DMS53 (cell line): ENCODE measurements around the gene MS4A10.
"Not testable (repeated sequence)": the region's sequence is repeated elsewhere in the genome, so short reads cannot be mapped to it uniquely, and the experiment has no call there.

ENCODE experiments used
- DNase-seq: peaks from one replicate; lab custom pipeline; 2025; lab: John Stamatoyannopoulos, UW

MS4A10 gene

DNA sequence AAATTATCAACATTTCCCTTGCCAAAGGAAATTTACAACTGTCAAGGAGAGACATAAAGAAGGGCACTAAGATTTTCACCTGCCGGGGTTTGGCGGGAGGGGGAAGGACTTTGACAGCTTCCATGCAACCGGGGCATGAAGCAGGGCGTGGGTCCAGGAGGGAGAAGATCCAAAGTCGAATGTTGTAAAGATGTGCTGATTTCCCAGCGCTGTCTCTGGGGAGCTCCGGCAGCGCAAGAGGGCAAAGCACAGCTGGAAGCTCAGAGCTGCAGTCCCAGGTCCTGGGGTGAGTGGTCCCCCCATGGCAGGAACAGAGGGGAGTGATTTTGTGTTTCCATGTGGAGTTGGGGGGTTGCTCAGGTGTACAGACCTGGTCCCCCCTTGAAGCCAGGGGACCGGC lies at the start of gene MS4A10:
MS4A10 (plus strand) TSS at position 198 of the 400 bp plus-strand sequence. CDS start 5,003 bp downstream, outside the sequence.
- DNase-seq, result no peak

DNA sequence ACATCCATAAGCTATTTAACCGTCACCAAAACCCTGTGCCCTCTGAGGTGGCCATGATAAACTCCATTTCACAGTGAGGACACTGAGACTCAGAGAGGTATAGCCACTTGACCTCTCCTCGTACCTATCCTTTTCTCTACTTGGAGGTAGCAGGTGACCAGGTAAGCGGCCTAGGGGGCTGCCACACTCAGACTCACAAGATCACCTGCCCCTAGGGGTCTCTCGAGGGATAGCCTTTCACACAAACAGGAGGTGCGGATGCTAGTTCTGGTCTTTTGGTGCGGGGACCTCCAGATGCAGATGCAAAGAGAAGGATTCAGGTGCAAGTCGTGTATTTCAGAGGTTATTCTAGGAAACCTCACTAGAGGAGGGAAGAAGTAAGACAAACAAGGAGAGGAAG lies 46.0 kb upstream of the MS4A10 start:
- DNase-seq, result no peak

- peak; percentile 49 for DNase-seq
These were observed 44.6 kb upstream of the MS4A10 start for GRCh38 chr11:60740573-60740972.

DNA sequence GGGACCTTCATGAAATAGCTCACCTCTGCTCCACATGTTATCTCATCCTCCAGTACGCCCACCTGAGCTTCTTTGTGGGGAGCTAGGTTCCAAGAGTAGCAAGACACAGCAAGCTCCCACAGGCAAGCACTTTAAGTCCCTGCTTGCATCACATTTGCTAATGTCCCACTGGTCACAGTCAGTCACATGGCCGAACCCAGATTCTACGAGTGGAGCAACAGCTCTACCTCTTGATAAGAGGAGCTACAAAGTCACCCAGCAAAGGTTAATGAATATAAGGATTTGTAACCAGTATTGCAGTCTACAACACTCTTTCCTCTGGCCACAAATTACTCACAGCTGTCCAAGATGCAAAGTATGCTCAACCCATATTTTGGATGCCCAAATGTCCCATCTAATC lies 43.7 kb upstream of the MS4A10 start:
- DNase-seq, result no peak

DNA sequence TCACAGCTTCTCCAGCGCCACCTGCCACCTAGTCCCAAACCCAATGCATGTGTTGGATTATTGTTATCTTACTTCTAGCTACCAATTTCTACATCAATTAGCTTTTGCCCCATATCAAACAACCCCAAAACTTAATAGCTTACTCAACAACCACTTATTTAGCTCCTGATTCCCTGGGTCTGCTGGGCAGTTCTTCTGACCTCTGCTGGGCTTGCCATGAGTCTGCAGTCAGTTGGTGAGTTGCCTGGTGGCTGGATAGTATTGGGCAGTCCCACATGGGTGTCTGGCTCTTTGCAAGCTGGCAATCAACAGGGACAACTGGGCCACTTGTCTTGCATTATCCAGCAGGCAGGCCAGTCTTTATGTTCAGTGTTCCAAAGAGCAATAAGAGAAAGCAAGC lies 42.1 kb upstream of the MS4A10 start:
- DNase-seq, result no peak

DNA sequence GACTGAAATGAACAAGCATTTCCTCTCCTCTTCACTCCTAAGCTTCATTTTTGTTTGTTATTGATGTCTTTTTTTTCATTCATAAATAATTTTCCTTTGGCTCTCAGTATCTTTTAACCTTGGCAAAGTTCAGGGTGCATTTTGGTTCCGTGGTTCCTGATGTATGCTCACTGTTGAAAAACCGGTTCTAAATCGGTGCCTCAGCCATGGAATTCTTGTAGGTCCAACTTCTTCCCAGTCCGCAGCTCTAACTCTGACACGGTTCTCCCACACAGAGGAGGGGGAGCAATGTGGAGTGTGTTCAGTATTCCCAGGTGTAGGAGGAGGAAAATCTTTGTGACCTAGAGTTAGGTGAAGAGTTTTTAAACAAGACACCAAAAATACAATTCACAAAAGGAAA lies 41.0 kb upstream of the MS4A10 start:
- no peak for DNase-seq

DNA sequence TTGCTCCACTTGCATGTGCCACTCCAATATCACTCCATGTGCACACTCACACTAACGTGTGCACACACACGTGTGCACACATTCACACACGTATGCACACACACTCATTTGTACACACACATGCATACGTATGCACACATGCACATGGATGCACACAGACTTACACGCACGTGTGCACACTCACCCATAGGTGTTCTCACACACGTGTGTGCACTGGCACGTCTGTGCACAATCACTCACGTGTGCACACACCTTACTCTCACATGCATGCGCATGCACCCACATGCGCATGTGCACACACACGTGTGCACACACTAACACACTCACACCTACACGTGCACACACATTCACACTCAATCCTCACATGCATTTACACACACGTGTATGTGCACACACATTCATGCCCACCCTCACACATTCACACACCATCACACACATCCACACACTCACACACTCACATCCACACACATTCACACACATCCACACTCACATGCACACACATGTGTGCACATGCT lies 37.7 kb upstream of the MS4A10 start:
- DNase-seq, result no peak

DNA sequence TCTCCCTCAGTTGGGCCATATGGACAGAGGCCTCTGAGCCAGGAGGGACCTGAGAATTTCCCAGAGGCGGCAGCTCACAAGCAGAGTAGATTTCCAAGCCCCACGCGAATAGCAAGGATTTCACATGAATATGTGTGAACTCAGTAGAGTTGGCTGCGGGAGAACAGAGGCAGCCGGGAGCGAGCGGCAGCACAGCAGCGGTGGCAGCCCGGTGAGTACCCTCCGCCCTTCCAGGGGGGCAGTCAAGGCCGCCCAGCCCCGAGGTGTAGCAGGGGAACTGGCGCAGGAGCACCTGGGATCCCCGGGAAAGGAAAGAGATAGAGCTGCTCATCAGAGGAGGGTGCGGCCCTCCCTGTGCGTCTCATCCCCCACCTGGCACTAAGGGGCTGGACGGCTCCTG lies 36.9 kb upstream of the MS4A10 start:
- no peak for DNase-seq

GRCh38 chr11:60748821-60749220 lies 36.3 kb upstream of the MS4A10 start:
- no peak for DNase-seq

DNA sequence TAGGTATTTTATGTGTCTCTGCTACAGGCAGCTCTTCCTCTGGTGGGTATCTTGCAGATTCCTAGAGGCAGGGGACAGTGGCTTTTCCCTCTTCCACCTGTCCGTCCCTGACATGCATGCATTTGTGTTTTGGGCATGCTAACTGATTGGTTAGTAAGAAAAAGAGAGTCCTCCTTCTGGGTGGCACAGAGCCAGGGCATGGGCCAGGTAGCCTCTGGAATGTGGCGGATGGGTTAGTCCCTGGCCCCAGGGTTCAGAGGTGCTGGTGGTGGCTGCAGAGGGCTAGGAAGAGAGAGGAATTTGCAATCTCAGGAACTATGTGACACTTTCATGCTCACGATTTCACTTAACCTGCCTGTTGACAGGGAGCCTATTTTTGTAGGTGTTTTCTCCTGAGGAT lies 34.2 kb upstream of the MS4A10 start:
- no peak for DNase-seq

DNA sequence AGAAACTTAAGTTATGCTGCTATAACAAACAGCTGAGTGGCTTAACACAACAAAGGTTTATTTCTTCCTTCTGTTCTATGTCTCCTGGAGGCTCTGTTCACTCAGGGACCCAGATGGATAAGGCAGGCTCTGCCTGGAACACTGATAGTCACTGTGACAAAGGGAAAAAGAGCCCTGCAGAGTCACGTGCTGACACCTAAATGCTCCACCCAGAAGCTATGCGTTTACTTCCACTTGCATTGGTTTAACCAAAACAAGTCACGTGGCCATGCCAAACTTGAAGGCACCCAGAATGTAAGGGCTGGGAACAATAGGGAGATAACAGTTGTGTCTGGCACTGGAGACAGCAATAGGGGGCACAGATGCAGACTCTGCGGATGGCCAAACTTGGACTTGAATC lies 31.8 kb upstream of the MS4A10 start:
- no peak for DNase-seq

GRCh38 chr11:60754887-60755286 lies 30.2 kb upstream of the MS4A10 start:
- DNase-seq, result no peak

GRCh38 chr11:60756307-60757032 lies 28.7 kb upstream of the MS4A10 start, which contains the start of gene MS4A15:
Gene MS4A15 (plus strand): TSS chr11:60756867. CDS start chr11:60763734, 6,867 bp downstream.
- DNase-seq, result peak; percentile 81

DNA sequence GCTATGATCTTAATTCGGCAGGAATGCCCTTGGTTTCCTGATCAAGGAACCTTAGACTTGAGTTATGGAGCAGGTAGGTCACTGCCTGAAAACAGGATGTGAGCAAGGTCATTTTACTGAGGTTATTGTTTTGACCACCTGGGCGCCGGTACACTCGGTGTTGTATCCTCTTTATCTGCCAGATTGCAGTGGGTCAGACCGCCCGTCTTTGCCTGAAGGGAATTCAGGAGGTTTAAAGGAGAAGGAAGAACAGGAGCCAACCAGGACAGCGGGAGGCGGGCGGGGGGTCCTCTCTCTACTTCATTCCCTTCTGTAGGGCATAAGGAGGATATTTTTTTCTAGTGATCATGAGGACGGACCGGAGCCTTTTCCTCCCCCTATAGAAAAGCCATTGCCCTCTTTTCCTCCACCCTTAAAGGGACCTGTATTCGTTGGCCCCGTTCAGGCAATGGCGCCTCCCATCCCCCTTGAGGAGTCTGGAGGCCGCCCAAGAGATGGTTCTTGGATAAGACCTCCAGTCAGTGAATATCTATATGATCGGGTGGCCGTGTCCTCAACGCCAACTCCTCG lies 27.8 kb upstream of the MS4A10 start:
- no peak for DNase-seq

DNA sequence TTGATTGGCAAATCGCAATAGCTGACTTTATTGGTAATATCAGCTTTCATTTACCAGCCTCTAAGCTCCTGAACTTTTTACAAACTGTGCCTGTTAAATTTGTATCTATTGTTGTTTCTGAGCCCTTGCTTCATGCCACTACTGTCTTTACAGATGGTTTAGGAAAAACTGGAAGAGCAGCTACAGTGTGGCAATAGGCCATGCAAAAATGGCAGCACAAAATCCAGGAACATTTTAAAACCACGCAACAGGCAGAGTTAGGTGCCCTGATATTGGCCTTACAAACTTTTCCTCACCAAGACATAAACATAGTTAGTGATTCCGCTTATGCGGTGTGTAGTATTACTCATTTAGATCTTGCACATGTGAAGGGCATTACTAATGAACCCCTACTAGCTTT lies 26.5 kb upstream of the MS4A10 start:
- DNase-seq, result not testable (repeated sequence)

DNA sequence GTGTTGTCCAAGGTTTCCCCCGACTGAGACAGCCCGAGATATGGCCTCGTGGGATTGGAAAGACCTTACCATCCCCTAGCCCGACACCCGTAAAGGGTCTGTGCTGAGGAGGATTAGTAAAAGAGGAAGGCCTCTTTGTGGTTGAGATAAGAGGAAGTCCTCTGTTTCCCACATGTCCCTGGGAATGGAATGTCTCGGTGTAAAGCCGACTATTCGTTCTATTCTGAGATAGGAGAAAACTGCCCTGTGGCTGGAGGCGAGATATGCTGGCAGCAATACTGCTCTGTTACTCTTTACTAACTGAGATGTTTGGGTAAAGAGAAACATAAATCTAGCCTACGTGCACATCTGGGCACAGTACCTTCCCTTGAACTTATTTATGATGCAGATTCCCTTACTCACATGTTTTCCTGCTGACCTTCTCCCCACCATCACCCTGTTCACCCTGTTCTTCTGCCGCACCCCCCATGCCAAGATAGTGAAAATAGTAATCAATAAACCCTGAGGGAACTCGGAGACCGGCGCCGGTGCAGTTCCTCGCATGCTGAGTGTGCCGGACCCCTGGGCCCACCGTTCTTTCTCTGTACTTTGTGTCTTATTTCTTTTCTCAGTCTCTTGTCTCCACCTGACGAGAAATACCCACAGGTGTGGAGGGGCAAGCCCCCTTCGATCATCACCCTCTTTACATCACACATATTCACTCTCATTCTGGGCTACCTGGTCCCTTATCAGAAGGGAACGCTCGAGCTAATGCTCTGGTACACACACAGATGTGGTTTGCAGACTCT lies 25.5 kb upstream of the MS4A10 start:
- DNase-seq, result not testable (repeated sequence)

- DNase-seq, result no peak
These were observed 23.5 kb upstream of the MS4A10 start for GRCh38 chr11:60761436-60762190.

GRCh38 chr11:60762851-60763691 lies 22.1 kb upstream of the MS4A10 start:
- DNase-seq, result peak; percentile 65

DNA sequence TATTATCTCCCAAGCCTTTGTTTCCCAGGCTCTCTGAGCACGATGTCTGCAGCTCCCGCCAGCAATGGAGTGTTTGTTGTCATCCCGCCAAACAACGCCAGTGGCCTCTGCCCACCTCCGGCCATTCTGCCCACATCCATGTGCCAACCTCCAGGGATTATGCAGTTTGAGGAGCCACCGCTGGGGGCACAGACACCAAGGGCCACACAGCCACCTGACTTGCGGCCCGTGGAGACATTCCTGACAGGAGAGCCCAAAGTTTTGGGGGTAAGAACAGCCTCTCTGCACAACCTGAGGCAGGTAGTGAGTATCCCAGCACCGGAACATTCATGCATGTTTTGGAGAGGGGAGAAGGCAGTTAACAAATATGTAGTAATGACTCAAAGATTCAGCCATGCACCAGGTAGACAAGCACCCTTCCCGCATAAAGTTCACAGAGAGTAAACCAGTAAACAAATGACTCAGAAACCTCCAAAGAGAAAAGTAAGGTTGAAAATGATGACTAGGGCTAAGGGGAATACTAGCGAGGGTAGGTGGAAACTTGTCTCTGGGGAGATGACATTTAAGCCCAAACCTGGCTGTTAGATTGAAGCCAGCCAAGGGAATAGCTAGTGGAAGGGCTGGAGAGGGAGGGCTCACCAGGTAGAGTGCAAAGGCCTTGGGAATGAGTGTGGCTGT lies 21.3 kb upstream of the MS4A10 start:
- peak; percentile 48 for DNase-seq

DNA sequence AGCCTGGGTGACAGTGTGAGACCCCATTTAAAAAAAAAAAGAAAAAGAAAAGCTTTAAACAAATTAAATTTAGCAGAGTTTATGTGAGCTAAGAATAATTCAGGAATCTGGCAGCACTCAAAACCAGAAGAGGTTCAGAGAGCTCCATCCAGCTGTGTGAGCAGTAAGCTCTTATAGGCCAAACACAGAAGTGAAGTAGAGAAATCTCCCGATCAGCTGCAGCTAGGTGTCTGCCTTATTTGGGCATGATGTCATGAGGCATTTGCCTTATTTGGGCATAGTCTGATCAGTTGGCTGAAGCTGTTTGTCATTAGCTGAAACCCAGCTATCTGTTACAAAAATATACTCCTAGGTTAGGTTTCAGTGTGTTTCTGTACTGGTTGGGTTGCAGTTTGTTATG lies 20.3 kb upstream of the MS4A10 start:
- peak; percentile 59 for DNase-seq

- DNase-seq, result no peak
These were observed 19.8 kb upstream of the MS4A10 start for GRCh38 chr11:60765355-60765754.
